Measurements from ENCODE around the gene E2F2.
A peak's percentile ranks its signal among the peaks of the same experiment; 100 is the strongest.
"Not testable (repeated sequence)": the region's sequence is repeated elsewhere in the genome, so short reads cannot be mapped to it uniquely, and the experiment has no call there.

The E2F2 gene

GRCh38 chr1:23545851-23546250, 14.8 kb upstream of the E2F2 start:
- DNase-seq, result no peak

GRCh38 chr1:23544444-23545389, 13.7 kb upstream of the E2F2 start:
- DNase-seq, result peak; percentile 79 to 82

- no peak for DNase-seq
Measured at GRCh38 chr1:23543707-23544443, 12.8 kb upstream of the E2F2 start.

GRCh38 chr1:23542940-23543339, 11.9 kb upstream of the E2F2 start:
- DNase-seq, result not testable (repeated sequence)

- peak; percentile 91 to 95 for DNase-seq
Measured at GRCh38 chr1:23539698-23540266, 8.7 kb upstream of the E2F2 start.

GRCh38 chr1:23537296-23537973, 6.4 kb upstream of the E2F2 start:
- peak; percentile 62 to 67 for DNase-seq

- peak; percentile 92 to 94 for DNase-seq
Measured at GRCh38 chr1:23533246-23534023, 2.4 kb upstream of the E2F2 start.

GRCh38 chr1:23531562-23532094, 595 bp upstream of the E2F2 start:
- DNase-seq, result no peak

GRCh38 chr1:23530087-23530746, 816 bp downstream of the E2F2 start:
- peak in 1 of 2 donors; percentile 32 for DNase-seq

- DNase-seq, result no peak
Measured at GRCh38 chr1:23529146-23530086, 1.6 kb downstream of the E2F2 start.

GRCh38 chr1:23528250-23528978, 2.6 kb downstream of the E2F2 start:
- DNase-seq, result peak; percentile 95 to 97

GRCh38 chr1:23527900-23528249, 3.2 kb downstream of the E2F2 start:
- DNase-seq, result no peak

GRCh38 chr1:23527366-23527765, 3.7 kb downstream of the E2F2 start:
- DNase-seq, result peak; percentile 52 to 70

GRCh38 chr1:23526329-23527041, 4.5 kb downstream of the E2F2 start:
- DNase-seq, result no peak

- DNase-seq, result no peak
Measured at GRCh38 chr1:23525558-23526250, 5.3 kb downstream of the E2F2 start.

- DNase-seq, result peak in 1 of 2 donors; percentile 2
Measured at GRCh38 chr1:23524716-23525401, 6.2 kb downstream of the E2F2 start.

GRCh38 chr1:23524163-23524562, 6.9 kb downstream of the E2F2 start:
- no peak for DNase-seq
